Measurements from ENCODE around the gene CTIF.

The CTIF gene

DNA sequence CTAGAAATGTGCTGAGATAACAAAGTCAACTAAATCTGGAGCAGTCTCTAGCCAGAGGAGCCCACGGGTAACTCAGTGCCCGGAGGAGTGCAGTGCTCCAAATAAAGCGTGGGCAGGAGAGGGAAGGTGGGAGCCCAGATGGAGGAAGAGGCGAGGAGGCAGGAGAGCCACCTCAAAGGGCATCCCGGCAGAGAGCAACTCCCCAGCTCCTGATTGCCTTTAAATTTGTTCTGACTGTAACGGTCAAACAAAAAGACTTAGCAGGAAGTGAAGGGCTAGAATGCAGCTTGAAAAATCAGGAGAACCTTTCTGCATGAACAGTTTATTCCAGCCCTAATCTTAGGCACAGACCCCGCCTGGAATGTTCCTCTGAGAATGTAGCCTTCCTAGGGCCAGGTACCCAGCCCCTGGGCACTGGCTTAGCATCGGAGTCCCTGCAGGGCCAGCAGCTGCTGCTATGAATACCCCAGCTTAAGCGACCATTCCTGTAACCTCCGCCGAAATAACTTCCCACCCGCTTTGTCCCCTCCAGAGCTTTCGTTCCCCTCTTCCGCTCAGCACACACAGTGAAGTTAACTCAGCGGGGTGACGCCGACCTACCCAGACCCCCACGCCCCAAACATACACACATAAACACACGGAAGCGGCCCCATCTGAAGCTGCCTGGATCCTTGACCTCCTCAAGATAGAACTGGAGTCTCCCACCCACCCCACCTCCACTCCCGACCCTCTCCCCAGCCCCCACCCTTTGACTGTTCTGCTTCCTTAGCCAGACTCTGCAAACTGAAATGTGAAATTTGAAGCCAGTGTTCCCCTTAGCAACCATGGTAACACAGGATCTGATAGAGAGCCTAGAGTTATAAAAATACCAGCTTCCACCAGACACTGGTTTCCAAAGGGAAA, 288.7 kb downstream of the CTIF start:
- peak; percentile 81 for DNase-seq (ENCODE audit: low read depth)
- peak overlapping the region; percentile 63 for H3K4me3 ChIP-seq (ENCODE audit: low read length)
- H3K36me3 ChIP-seq (ENCODE audit: control insufficient read depth, insufficient read depth, low read length, severe bottlenecking) = peaks cover 13% of the 10 kb centered on the region
- peaks cover 43% of the 10 kb centered on the region for H3K4me1 ChIP-seq (ENCODE audit: control insufficient read depth, insufficient read depth, low read length)
- peaks cover 6% of the 10 kb centered on the region for H3K9me3 ChIP-seq (ENCODE audit: control insufficient read depth, low read length)
- peak overlapping the region; percentile 57 for H3K9ac ChIP-seq (ENCODE audit: low read length)
- no peaks in the 10 kb centered on the region for H3K27me3 ChIP-seq (replicated peaks; ENCODE audit: control insufficient read depth, insufficient read depth, low read length)

DNA sequence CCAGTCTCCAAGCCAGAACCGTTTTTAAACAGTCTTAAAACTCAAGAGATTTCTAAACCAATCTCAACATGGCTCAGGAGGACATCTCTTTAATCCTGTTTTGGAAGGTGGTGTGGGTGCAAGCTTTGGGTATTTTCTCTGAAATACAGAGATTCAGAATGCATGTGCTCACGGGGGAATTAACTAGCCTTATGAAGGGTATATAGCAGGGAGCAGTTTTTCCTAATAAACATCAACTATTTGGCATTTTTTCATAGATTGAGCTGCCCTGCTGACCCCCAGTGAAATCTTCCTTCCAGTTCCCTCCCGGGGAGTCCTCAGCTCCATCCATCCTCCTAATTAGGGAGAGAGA, 289.3 kb downstream of the CTIF start:
- Histone ChIP-seq H3K4me1 (ENCODE audit: control insufficient read depth, insufficient read depth, low read length) (peaks cover 43% of the 10 kb centered on the region), H3K9me3 (ENCODE audit: control insufficient read depth, low read length) (peaks cover 6% of the 10 kb centered on the region), H3K4me3 (ENCODE audit: low read length) (peak overlapping the region; percentile 63), H3K9ac (ENCODE audit: low read length) (peak overlapping the region; percentile 57), H3K27me3 (replicated peaks; ENCODE audit: control insufficient read depth, insufficient read depth, low read length) (no peaks in the 10 kb centered on the region), H3K36me3 (ENCODE audit: control insufficient read depth, insufficient read depth, low read length, severe bottlenecking) (peaks cover 13% of the 10 kb centered on the region)
- no peak for DNase-seq (ENCODE audit: low read depth)

DNA sequence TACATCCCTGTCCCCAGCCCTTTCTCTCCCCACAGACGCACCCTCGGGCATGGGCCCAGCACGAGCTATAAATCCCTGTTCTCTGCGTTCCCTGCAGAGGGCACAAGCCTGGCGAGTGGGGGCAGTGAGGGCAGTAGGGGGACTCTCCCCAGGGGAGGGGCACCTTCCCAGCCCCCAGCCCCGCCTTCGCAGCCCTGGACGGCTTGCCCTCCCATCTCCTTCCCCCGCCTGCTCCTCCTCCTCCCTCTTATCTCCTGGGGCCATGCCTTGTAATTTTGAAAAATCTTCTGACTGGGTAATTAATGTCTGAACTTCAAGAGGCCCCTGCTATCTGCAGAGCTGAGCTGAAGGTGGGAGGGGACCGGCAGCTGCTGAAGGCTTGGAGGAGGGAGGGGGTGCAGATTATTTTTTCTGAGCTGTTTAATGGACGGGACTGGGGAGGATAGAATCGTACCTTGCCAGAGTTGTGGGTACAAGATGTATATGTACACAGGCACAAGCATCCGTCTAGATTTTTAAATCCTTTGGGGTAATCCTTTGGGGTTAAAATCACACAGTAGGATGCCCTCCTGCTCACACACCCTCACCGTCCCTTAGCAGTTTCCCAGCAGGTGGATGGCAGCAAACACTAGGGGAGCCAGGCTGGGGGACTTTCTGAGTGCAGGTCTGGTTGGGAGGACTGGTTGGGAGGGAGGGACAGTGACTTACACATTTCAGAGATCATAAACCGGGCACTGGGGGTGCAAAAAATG, 290.0 kb downstream of the CTIF start:
- H3K9me3 ChIP-seq (ENCODE audit: control insufficient read depth, low read length) = no peaks in the 10 kb centered on the region
- peaks cover 6% of the 10 kb centered on the region for H3K36me3 ChIP-seq (ENCODE audit: control insufficient read depth, insufficient read depth, low read length, severe bottlenecking)
- H3K9ac ChIP-seq (ENCODE audit: low read length) = peak overlapping the region; percentile 57
- H3K27me3 ChIP-seq (replicated peaks; ENCODE audit: control insufficient read depth, insufficient read depth, low read length) = no peaks in the 10 kb centered on the region
- DNase-seq (ENCODE audit: low read depth) = no peak
- H3K4me3 ChIP-seq (ENCODE audit: low read length) = peak overlapping the region; percentile 63
- H3K4me1 ChIP-seq (ENCODE audit: control insufficient read depth, insufficient read depth, low read length) = peaks cover 43% of the 10 kb centered on the region

DNA sequence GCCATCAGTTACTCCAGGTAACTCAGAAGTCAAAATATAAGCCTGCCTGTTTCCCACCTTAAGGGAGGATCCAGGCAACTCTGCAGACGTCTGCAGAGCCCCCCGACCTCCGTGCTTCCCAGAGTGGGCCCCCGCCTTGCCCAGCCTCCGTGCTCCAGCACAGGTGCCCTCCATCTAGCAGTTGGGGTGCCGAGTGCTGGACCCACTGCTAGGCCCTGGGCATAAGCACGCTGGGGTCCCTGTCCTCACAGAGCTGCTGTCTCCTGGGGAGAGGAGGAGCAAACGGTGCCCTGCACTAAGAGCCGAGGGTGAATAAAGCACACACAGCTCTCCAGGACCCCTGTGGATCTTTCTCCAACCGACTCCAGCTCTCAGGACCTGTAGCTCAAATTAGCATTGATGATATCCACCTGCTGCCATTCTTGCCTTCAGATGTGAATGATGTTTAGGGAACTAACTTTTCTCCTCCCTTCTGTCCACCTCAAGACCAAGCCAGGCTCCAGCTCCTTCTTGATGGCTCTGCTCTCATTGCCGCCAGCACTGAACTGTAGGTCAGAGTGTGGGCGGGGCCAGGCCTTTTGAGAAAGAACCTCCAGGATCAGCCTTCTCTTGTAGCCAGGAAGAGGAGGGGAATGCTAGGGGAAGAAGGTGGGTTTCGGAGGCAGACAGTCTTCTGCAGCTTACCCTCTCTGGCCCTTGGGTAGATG, 290.8 kb downstream of the CTIF start:
- Histone ChIP-seq H3K4me1 (ENCODE audit: control insufficient read depth, insufficient read depth, low read length) (peaks cover 50% of the 10 kb centered on the region), H3K9ac (ENCODE audit: low read length) (no peak overlapping the region), H3K9me3 (ENCODE audit: control insufficient read depth, low read length) (no peaks in the 10 kb centered on the region), H3K4me3 (ENCODE audit: low read length) (no peak overlapping the region), H3K36me3 (ENCODE audit: control insufficient read depth, insufficient read depth, low read length, severe bottlenecking) (no peaks in the 10 kb centered on the region), H3K27me3 (replicated peaks; ENCODE audit: control insufficient read depth, insufficient read depth, low read length) (no peaks in the 10 kb centered on the region)
- DNase-seq (ENCODE audit: low read depth) = no peak

DNA sequence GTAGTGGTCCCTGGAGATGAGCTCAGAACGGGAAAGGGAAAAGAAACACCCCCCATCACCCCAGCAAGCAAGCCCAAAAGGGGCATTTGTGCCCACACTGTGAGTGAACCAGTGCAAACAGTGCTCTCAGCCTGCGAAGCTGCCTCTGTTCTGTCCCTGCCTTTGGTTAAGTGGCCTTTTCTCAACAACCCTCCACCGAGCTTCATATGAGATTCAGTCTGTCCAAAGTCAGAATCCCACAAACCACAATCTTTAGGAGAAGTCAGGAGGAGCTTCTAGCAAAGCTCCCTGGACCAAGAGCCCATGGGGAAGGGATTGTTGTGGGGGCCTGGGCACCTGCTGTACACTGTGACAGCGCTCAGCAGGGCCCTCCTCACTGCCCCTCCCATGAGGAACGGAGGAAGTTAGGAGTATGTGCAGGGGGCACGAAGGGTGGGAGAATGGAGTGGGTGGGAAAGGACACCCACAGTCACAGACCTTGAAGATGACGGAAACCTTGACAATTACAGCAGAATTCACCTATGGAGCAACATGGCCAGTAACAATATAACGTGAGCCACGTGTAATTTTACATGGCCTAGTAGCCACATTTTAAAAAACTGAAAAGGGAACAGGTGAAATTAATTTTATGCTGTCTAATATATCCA, 292.4 kb downstream of the CTIF start:
- no peak for DNase-seq (ENCODE audit: low read depth)
- Histone ChIP-seq H3K4me3 (ENCODE audit: low read length) (no peak overlapping the region), H3K4me1 (ENCODE audit: control insufficient read depth, insufficient read depth, low read length) (peaks cover 42% of the 10 kb centered on the region), H3K27me3 (replicated peaks; ENCODE audit: control insufficient read depth, insufficient read depth, low read length) (no peaks in the 10 kb centered on the region), H3K36me3 (ENCODE audit: control insufficient read depth, insufficient read depth, low read length, severe bottlenecking) (peaks cover 5% of the 10 kb centered on the region), H3K9ac (ENCODE audit: low read length) (no peak overlapping the region), H3K9me3 (ENCODE audit: control insufficient read depth, low read length) (no peaks in the 10 kb centered on the region)

DNA sequence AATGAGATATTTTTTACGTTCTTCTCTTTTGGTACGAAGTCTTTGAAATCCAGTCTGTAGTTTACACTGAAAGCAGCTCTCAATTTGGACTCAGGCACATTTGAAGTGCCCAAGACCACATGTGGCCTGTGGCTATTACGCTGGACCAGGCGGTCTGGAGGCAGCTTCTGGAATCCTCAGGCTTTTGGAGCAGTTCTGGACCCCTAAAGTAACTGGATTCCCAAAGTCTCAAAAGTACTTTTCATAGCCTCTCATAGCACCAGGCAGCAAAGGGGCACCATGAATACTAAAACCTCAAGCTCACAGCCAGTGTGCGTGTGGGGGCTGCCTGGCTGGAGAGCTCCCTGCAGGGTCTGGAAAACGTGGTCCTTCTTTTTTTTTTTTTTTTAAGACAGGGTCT, 293.0 kb downstream of the CTIF start:
- H3K9ac ChIP-seq (ENCODE audit: low read length) = no peak overlapping the region
- peaks cover 5% of the 10 kb centered on the region for H3K36me3 ChIP-seq (ENCODE audit: control insufficient read depth, insufficient read depth, low read length, severe bottlenecking)
- H3K4me1 ChIP-seq (ENCODE audit: control insufficient read depth, insufficient read depth, low read length) = peaks cover 41% of the 10 kb centered on the region
- DNase-seq (ENCODE audit: low read depth) = no peak
- no peaks in the 10 kb centered on the region for H3K27me3 ChIP-seq (replicated peaks; ENCODE audit: control insufficient read depth, insufficient read depth, low read length)
- H3K4me3 ChIP-seq (ENCODE audit: low read length) = no peak overlapping the region
- H3K9me3 ChIP-seq (ENCODE audit: control insufficient read depth, low read length) = no peaks in the 10 kb centered on the region

DNA sequence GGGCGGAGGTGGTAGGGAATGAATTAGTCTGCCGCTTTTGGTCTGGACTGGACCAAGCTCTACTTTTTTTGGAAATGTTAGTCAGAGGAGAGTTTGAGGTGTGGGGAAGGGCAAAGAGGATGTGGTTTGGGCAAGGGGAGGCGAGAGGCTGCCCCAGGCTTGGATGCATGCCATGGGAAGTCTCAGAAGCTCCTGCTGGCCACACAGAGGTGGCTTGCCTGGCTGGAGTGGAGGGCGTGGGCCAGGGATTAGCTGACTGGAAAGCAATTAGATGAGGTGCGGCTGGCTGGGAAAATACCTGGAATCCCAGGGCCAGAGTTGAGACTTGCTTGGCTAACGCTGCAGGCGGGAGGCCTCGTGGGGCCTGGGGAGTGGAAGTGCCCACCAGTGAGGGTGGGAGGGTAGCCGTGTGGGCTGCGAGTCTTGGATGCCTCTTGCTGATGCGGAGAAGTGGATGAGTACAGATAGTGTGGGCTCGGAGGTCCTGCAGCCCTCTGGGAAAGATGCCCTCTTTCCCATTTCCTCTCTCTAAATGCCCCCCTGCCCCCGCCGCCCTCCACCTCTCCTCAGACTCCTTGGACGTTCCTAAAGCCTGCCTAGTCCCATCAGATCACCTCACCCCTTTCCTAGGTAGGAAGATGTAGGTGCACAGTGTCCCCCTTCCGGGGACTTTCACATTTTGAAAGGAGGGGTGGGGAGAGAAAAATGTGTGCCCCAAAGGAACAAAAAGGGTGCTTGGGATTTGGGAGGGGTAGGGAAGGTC, 294.3 kb downstream of the CTIF start:
- peaks cover 29% of the 10 kb centered on the region for H3K4me1 ChIP-seq (ENCODE audit: control insufficient read depth, insufficient read depth, low read length)
- peaks cover 5% of the 10 kb centered on the region for H3K36me3 ChIP-seq (ENCODE audit: control insufficient read depth, insufficient read depth, low read length, severe bottlenecking)
- peak overlapping the region; percentile 7 for H3K9ac ChIP-seq (ENCODE audit: low read length)
- no peaks in the 10 kb centered on the region for H3K27me3 ChIP-seq (replicated peaks; ENCODE audit: control insufficient read depth, insufficient read depth, low read length)
- H3K9me3 ChIP-seq (ENCODE audit: control insufficient read depth, low read length) = no peaks in the 10 kb centered on the region
- DNase-seq (ENCODE audit: low read depth) = peak; percentile 65
- no peak overlapping the region for H3K4me3 ChIP-seq (ENCODE audit: low read length)

DNA sequence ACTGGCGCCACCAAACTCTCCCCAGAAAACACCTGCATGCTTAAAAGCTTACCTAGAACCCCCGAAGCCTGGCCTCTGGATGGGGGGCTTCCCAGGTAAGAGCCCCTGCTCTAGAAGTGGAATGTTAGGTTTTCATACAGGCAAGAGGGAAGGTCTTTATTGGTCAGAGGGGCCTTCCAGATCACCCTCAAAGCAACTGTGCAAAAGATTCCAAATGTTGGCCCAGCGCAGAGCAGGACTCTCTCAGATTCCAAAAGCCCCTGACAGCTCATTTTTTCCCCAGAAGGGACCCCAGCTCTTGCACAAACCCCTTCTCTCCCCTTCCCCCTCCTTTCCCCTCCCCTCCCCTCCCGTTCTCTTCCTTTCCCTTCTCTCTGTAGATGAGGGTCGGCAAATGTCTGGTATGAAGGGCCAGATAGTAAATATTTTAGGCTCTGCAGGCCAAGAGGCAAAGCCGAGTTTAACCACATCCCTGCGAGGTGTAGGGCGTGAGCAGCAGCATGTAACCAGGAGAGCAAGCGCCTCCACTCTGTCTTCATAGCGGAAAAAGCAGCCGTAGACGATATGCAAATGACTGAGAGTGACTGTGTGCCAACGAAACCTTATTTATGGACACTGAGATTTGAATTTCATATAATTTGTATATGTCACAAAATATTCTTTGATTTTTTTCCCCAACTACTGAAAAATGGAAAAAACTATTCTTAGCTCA, 295.0 kb downstream of the CTIF start:
- no peaks in the 10 kb centered on the region for H3K9me3 ChIP-seq (ENCODE audit: control insufficient read depth, low read length)
- peaks cover 5% of the 10 kb centered on the region for H3K36me3 ChIP-seq (ENCODE audit: control insufficient read depth, insufficient read depth, low read length, severe bottlenecking)
- H3K4me3 ChIP-seq (ENCODE audit: low read length) = no peak overlapping the region
- H3K4me1 ChIP-seq (ENCODE audit: control insufficient read depth, insufficient read depth, low read length) = peaks cover 29% of the 10 kb centered on the region
- H3K9ac ChIP-seq (ENCODE audit: low read length) = peak overlapping the region; percentile 8
- no peaks in the 10 kb centered on the region for H3K27me3 ChIP-seq (replicated peaks; ENCODE audit: control insufficient read depth, insufficient read depth, low read length)
- DNase-seq (ENCODE audit: low read depth) = peak; percentile 16

DNA sequence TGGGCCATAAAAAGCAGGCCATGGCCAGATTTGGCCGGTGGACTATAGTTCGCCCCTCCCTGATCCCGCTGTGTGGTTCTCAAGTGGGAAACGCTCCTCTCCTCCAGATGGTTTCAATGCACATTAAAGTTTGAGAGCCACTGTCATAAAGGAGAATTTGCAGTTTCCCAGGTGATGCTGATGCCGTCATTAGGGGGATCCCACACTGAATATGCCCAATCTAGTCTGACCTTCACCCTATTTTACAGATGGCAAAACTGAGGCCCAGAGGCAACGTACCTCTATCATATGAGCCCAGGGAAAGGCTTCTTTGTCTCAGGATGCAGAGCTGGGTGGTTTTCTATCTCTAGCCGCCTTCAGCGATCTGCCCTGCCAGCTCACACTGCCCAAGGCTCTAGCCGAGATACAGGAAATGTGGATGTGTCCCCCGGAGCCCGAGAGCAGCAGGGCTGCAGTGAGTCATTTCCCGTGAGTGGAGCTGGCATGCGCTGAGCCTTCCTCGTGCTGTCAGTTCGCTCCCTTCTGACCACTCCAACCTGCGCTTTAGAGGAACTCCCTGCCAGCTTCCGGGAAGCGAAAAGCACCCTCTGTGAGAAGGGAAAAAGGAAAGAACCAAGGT, 295.7 kb downstream of the CTIF start:
- H3K4me1 ChIP-seq (ENCODE audit: control insufficient read depth, insufficient read depth, low read length) = peaks cover 31% of the 10 kb centered on the region
- DNase-seq (ENCODE audit: low read depth) = peak; percentile 93

DNA sequence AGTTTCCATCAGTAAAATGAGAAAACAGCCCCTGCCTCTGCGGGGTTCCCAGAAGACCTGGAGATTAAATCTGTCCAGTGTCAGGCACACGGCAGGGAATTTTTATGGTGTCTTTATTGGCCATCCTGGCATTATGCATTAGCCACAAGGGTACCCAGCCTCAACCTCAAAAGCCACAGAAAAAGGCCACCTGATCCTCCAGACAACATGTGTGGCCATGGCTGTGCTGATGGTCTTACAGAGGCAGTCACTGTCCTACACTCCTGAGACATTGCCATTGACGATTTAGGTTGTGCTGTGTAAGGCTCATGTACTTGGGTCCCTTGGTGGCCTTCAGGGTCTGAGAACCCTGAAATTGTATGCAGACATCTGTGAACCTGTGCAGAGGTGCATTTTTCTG, 296.3 kb downstream of the CTIF start:
- H3K27me3 ChIP-seq (replicated peaks; ENCODE audit: control insufficient read depth, insufficient read depth, low read length) = no peaks in the 10 kb centered on the region

More for the DNA sequence above, 295.7 kb downstream of the CTIF start:
- peak overlapping the region; percentile 8 for H3K9ac ChIP-seq (ENCODE audit: low read length)
- peaks cover 5% of the 10 kb centered on the region for H3K36me3 ChIP-seq (ENCODE audit: control insufficient read depth, insufficient read depth, low read length, severe bottlenecking)
- no peak overlapping the region for H3K4me3 ChIP-seq (ENCODE audit: low read length)
- no peaks in the 10 kb centered on the region for H3K9me3 ChIP-seq (ENCODE audit: control insufficient read depth, low read length)
- no peaks in the 10 kb centered on the region for H3K27me3 ChIP-seq (replicated peaks; ENCODE audit: control insufficient read depth, insufficient read depth, low read length)

More for the DNA sequence above, 296.3 kb downstream of the CTIF start:
- H3K9ac ChIP-seq (ENCODE audit: low read length) = no peak overlapping the region
- no peak overlapping the region for H3K4me3 ChIP-seq (ENCODE audit: low read length)
- peaks cover 5% of the 10 kb centered on the region for H3K36me3 ChIP-seq (ENCODE audit: control insufficient read depth, insufficient read depth, low read length, severe bottlenecking)
- DNase-seq (ENCODE audit: low read depth) = no peak
- no peaks in the 10 kb centered on the region for H3K9me3 ChIP-seq (ENCODE audit: control insufficient read depth, low read length)
- H3K4me1 ChIP-seq (ENCODE audit: control insufficient read depth, insufficient read depth, low read length) = peaks cover 33% of the 10 kb centered on the region
